ENCODE data around the gene SPAG9. TPM values are rescaled to one million over a fixed set of nuclear protein-coding genes. Genes with fewer than 3 reads are reported as not detected.

The SPAG9 gene
- total RNA-seq, 2 donors from 2014 or later: 47.9 to 67.2 TPM

DNA sequence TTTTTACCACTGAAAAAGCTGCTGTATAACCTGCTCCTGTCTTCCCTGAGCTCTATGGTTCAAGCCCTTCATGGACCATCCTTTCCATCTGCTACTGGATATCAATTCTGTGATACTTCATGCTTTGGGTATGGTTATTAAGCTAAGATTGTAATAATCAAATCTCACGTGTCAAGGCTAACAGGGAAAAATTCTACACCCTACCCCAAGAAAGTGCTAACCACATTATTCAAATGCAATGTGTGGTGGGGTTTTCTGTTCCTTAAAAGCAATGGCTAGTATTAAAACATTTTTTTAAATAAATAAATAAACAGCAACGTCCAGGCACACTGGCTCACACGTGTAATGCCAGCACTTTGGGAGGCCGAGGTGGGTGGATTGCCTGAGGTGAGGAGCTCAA is 65.9 kb downstream of the SPAG9 start:
- intact Hi-C loops (cut with DNase I): no loop called here
- no peak for DNase-seq
- ATAC-seq: no peak

DNA sequence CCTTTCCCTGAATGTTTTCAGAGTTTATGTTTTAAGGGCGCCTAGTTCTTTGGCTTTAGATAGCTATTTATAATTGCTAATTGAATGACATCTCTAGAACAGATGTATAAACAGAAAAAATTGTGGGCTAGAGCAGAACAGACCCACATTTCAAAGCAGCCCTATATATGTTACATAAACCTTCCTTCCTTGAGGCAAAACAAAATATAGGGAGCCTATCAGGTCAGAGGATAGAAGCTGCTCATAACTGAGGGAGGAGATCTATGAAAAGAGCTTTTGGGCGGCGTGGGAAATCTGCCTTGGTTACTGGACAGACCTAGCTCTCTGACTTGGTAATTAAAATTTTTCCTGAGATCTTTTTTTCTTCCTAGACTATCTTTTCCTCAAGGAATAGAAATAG is 68.4 kb downstream of the SPAG9 start:
- DNase-seq (no peak), ATAC-seq (no peak)
- intact Hi-C loops (cut with DNase I): no loop called here

GRCh38 chr17:51050291-51051033 is 70.2 kb downstream of the SPAG9 start:
- DNase-seq (no peak), ATAC-seq (no peak)
- intact Hi-C loops (cut with DNase I): no loop called here

DNA sequence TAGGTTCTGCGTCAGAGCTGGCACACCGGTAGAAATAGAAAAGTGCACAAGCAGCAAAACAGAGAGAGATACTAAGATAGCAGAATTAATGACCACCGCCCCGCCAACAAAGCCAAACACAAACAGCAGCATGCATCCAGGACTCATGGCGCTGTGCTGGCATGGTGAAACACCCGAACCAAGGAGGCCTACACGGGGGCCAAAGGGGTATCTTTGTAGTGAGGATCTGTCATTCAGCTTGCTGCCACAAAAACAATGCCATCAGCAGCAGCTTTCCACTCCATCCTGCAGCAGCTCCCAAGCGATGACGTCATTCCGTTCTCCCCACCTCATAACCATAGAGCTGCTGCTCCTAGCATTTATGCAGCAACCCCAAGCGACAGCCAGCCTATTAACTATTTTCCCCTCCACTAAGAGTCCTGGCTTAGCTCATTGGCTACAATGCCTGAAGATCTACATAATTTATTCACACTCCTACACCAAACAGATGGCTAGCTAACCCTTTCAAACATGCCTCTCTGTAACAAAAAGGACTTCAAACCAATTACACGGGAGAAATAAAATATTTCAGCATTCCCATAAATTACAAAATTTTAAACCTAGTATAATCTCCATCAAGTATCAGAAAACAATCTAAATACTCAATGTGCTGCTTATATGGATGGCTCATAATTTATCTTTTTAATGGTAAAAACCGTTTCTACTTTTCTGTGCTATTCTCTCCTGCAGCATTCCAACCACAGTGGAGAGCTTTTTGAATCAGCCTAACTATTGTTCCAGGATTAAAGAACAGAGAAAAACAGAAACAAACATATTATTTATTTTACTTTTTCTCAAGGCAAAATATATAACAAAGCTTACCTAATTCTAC is 73.9 kb downstream of the SPAG9 start:
- DNase-seq: peak; percentile 79
- peak; percentile 99 for ATAC-seq
- intact Hi-C loops (cut with DNase I): no loop called here

- intact Hi-C loops (cut with DNase I): no loop called here
- ATAC-seq (no peak), DNase-seq (no peak)
Observed at GRCh38 chr17:51046046-51046445, 74.6 kb downstream of the SPAG9 start.

GRCh38 chr17:51045621-51046020 is 75.0 kb downstream of the SPAG9 start:
- no peak for ATAC-seq
- intact Hi-C loops (cut with DNase I): no loop called here
- DNase-seq: no peak

DNA sequence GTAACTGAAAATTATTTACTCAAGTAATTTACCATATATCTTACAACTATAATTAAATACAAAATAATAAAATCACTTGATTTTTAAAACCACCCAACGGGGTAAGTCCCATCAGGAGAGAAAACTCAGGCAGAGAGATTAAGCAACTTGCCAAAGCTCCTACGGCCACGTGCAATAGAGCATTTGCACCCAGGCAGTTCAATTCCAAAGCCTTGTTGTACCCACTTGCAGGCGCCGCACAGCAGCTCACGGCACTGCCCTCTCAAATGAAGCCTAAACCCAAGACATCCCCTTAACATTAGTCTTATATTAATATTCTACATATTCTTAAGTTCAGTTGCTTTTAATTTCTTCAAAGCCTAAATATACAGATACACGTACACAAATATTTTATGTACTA is 75.7 kb downstream of the SPAG9 start:
- DNase-seq (no peak), ATAC-seq (no peak)
- intact Hi-C loops (cut with DNase I): no loop called here

GRCh38 chr17:51036084-51036483 is 84.6 kb downstream of the SPAG9 start:
- ATAC-seq (no peak), DNase-seq (no peak)
- intact Hi-C loops (cut with DNase I): no loop called here

DNA sequence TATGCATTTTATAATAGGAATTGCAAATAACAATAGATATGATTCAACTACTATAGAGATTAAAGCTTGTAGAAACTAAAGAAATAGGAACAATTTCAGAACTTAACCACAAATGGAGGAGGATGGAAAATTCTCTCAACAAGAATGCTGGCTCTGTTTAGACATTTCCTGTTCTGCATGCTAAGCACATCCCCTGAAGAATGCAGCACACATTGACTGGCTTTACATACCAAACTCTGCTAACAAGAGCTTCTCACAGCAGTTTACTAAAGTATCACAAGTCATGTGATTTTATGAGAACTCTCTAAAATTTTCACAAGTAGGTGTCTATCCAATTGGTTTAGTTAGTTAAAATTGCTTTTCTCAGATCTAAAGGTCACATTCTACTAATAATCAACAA is 85.2 kb downstream of the SPAG9 start:
- ATAC-seq (peak in 1 of 2 donors; percentile 23), DNase-seq (no peak)
- intact Hi-C loops (cut with DNase I): no loop called here

DNA sequence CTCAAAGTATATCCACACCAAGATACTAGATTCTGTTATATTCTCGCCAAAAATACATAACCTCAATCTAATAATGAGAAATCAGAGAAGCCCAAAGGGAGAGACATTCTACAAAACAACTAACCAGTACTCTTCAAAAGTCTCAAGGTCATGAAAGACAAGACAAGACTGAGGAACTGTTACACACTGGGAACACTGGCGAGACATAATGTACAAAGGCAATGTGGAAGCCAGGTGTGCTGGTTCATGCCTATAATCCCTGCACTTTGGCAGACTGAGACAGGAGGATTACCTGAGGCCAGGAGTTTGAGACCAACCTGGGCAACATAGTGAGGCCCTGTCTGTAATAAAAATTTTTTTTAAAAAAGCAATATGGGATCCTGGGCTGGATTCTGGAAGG is 85.9 kb downstream of the SPAG9 start:
- ATAC-seq: no peak
- no peak for DNase-seq
- intact Hi-C loops (cut with DNase I): no loop called here

- intact Hi-C loops (cut with DNase I): no loop called here
- no peak for ATAC-seq
- no peak for DNase-seq
Observed at GRCh38 chr17:51032850-51033249, 87.8 kb downstream of the SPAG9 start.

GRCh38 chr17:51029568-51030463 is 90.9 kb downstream of the SPAG9 start:
- no peak for DNase-seq
- peak; percentile 34 to 42 for ATAC-seq
- intact Hi-C loops (cut with DNase I): no loop called here

DNA sequence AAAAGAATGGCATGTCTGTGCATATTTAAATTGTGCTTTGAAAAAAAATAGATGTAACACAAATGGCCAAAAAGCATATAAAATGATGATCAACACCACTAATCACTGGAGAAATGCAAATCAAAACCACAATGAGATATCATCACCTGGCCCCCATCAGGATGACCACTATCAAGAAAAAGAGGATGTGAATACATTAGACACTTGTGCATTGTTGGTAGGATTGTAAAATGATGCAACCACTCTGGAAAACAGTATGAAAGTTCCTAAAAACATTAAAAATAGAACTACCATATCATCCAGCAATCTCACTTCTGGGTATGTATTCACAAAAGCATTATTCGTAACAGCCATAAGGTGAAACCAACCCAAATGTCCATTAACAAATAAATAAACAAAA is 91.5 kb downstream of the SPAG9 start:
- no peak for DNase-seq
- intact Hi-C loops (cut with DNase I): no loop called here
- no peak for ATAC-seq

DNA sequence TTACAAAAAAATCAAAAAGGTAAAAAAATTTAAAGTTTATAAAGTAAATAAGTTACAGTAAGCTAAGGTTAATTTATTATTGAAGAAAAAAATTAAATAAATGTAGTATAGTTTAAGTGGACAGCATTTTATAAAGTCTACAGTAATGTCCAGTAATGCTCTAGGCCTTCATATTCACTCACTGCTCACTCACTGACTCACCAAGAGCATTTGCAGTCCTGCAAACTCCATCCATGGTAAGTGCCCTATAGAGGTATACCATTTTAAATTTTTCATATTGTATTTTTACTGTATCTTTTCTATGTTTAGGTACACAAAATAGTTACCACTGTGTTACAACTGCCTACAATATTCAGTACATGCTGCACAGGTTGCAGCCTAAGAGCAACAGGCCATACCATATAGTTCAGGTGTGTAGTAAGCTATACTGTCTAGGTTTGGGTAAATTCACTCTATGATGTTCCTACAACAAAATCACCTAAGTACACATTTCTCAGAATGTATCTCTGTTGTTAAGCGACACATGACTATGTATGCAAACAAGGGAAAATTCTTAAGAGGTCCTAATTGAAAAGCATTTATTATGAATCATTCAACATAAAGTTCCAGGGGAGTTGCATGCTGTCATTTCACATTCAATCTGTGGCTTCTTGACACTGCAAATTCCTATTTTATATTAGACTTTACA is 92.3 kb downstream of the SPAG9 start:
- intact Hi-C loops (cut with DNase I): no loop called here
- ATAC-seq (no peak), DNase-seq (no peak)

- DNase-seq (no peak), ATAC-seq (no peak)
- intact Hi-C loops (cut with DNase I): no loop called here
Observed at GRCh38 chr17:51018541-51018940, 102.1 kb downstream of the SPAG9 start.

DNA sequence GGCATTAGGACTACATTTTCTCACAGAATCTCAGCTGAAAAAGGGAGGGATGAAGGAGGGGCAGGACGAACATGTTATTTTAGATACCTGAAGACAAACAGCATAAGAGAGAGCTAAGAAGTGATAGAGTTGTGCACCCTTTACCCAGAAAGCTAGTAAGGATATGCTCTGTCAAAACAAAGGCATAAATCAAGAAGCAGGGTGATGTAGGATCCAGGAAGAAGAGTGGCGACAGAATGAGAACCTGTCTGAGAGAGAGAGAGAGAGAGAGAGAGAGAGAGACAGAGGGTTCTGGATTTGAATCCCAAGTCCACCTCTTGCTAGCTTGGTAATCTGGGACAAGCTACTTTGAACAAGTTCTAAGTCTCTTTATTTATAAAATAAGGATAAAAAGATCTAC is 103.4 kb downstream of the SPAG9 start:
- ATAC-seq: no peak
- intact Hi-C loops (cut with DNase I): no loop called here
- no peak for DNase-seq

- ATAC-seq (no peak), DNase-seq (no peak)
- intact Hi-C loops (cut with DNase I): no loop called here
Observed at GRCh38 chr17:51016099-51016498, 104.6 kb downstream of the SPAG9 start.

DNA sequence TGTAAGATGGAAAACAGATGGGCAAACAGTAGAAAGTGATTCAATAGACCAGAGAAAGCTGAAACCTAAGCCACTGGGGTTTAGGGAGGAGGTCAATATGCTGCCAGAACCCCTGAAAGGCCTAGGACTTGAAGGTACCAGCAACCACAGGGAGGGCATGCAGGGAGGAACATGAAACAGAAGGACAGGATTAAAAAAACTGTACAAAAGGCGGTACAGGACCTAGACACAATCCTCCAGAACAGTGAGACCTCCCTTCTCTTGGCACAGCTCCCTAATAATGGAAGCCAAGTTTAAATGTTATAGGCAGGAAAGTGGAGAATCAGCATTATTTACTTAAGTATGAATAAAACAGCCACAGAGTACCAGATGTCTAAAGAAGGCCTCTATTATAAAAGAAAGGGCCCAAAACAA is 105.5 kb downstream of the SPAG9 start:
- DNase-seq: no peak
- intact Hi-C loops (cut with DNase I): no loop called here

GRCh38 chr17:51014129-51014528 is 106.5 kb downstream of the SPAG9 start:
- intact Hi-C loops (cut with DNase I): no loop called here
- ATAC-seq: no peak

More for the DNA sequence above, 105.5 kb downstream of the SPAG9 start:
- no peak for ATAC-seq

More at GRCh38 chr17:51014129-51014528, 106.5 kb downstream of the SPAG9 start:
- no peak for DNase-seq

Measured in left cardiac atrium (tissue), 4 donors.